K562 (cell line): Measurements from ENCODE around the gene MPI. TPM values are rescaled to one million over a fixed set of nuclear protein-coding genes. Genes with fewer than 3 reads are reported as not detected.

Experiments
- ATF1 ChIP-seq, 2 experiments: fragments of 450-650 bp in 1 of 2; IDR thresholded peaks; 2 replicates each; pipeline ENCODE4 v1.6.1; 2016; ENCODE audit warnings: missing compliant biosample characterization in 1 of 2, missing genetic modification characterization in 1 of 2
- CREB5 ChIP-seq: fragments of 250-450 bp; sonication (Bioruptor Pico); IDR thresholded peaks from 2 replicates; pipeline ENCODE4 v1.5.0; 2020; ENCODE audit warnings: mild to moderate bottlenecking
- CTCFL ChIP-seq: IDR thresholded peaks from 2 replicates; pipeline ENCODE4 v1.6.1; 2011; ENCODE audit warnings: borderline replicate concordance, low read depth, mild to moderate bottlenecking, moderate library complexity, low read length; ENCODE audit not compliant: insufficient read depth, poor library complexity, severe bottlenecking
- DLX4 ChIP-seq: fragments of 250-450 bp; sonication (Bioruptor Pico); IDR thresholded peaks from 2 replicates; pipeline ENCODE4 v1.6.1; 2021; ENCODE audit warnings: mild to moderate bottlenecking
- GATA2 ChIP-seq: sonication (generic); formaldehyde crosslinking; IDR thresholded peaks from 2 replicates; pipeline ENCODE4 v1.4.0; 2020; ENCODE audit warnings: mild to moderate bottlenecking, missing genetic modification reagents
- KLF13 ChIP-seq: fragments of 450-650 bp; IDR thresholded peaks from 2 replicates; pipeline ENCODE4 v1.6.1; 2016; ENCODE audit warnings: missing genetic modification characterization, low read depth, mild to moderate bottlenecking, missing compliant biosample characterization, moderate library complexity, borderline replicate concordance
- MYC ChIP-seq, 2 experiments: fragments of 250-450 bp in 1 of 2; sonication (Bioruptor Pico) in 1 of 2; IDR thresholded peaks; 2 replicates each; pipeline versions ENCODE4 v1.5.1 to v1.6.1; 2012 to 2021; ENCODE audit warnings: low read depth in 2 of 2, borderline replicate concordance in 1 of 2, improper control_type of control experiment in 1 of 2, low read length in 1 of 2, mild to moderate bottlenecking in 1 of 2, moderate library complexity in 1 of 2
- NR3C1 ChIP-seq: sonication (generic); formaldehyde crosslinking; IDR thresholded peaks from 2 replicates; pipeline ENCODE4 v1.8.1; 2022; ENCODE audit warnings: missing genetic modification reagents
- PHB ChIP-seq: fragments of 250-450 bp; sonication (Bioruptor Pico); IDR thresholded peaks from 2 replicates; pipeline ENCODE4 v1.5.0; 2021
- PYGO2 ChIP-seq: fragments of 450-650 bp; IDR thresholded peaks from 2 replicates; pipeline ENCODE4 v1.6.1; 2016; ENCODE audit warnings: mild to moderate bottlenecking, missing genetic modification characterization, moderate library complexity, missing compliant biosample characterization
- RFX7 ChIP-seq: fragments of 250-450 bp; sonication (Bioruptor Pico); IDR thresholded peaks from 2 replicates; pipeline ENCODE4 v1.5.1; 2021; ENCODE audit warnings: mild to moderate bottlenecking
- SP1 ChIP-seq: sonication (generic); formaldehyde crosslinking; IDR thresholded peaks from 2 replicates; pipeline ENCODE4 v1.8.1; 2022; ENCODE audit warnings: mild to moderate bottlenecking, missing genetic modification reagents
- TGIF2 ChIP-seq: sonication (generic); formaldehyde crosslinking; IDR thresholded peaks from 2 replicates; pipeline ENCODE4 v1.8.1; 2022; ENCODE audit warnings: mild to moderate bottlenecking, missing genetic modification reagents, moderate library complexity
- ZNF133 ChIP-seq: fragments of 250-450 bp; sonication (Bioruptor Pico); IDR thresholded peaks from 2 replicates; pipeline ENCODE4 v1.4.0; 2020; ENCODE audit warnings: mild to moderate bottlenecking
- ZNF217 ChIP-seq: sonication (generic); formaldehyde crosslinking; IDR thresholded peaks from 2 replicates; pipeline ENCODE4 v1.8.0; 2022; ENCODE audit warnings: mild to moderate bottlenecking, missing genetic modification reagents
- ZNF263 ChIP-seq: sonication (generic); formaldehyde crosslinking; IDR thresholded peaks from 2 replicates; pipeline ENCODE4 v1.8.0; 2022; ENCODE audit warnings: mild to moderate bottlenecking, missing genetic modification reagents, borderline replicate concordance
- ZNF354B ChIP-seq: fragments of 250-450 bp; sonication (Bioruptor Pico); IDR thresholded peaks from 2 replicates; pipeline ENCODE4 v1.4.0; 2020
- polyA plus RNA-seq, 8 experiments: library from polyadenylated mRNA; depleted of rRNA in 4 of 8; stranded (reverse) in 5 of 8; unstranded in 3 of 8; fragments of >200 nt; fragmentation: Nextera tagmentation in 2 of 8; fragmentation: Illumina TruSeq in 1 of 8; extraction: Ambion mirVana in 2 of 8; extraction: Trizol in 1 of 8; gene quantifications; 2 replicates each; pipeline versions ENCODE4 v1.2.1 to v1.2.3, GENCODE V29; 2011 to 2014; ENCODE audit warnings: inconsistent platforms in 1 of 8, missing spikeins in 1 of 8
- total RNA-seq, 7 experiments: library from RNA; depleted of rRNA in 6 of 7; stranded (reverse); fragments of >200 nt in 6 of 7; fragmentation: Illumina TruSeq in 2 of 7; extraction: Trizol in 2 of 7; gene quantifications; 2 replicates each; pipeline versions ENCODE4 v1.2.1 to v1.2.3, GENCODE V29; 2011 to 2021; ENCODE audit warnings: low replicate concordance in 1 of 7
- TF ChIP-seq, protein P1 (sequence below): fragments of 450-650 bp; IDR thresholded peaks from 2 replicates; pipeline ENCODE4 v1.6.1; 2016; ENCODE audit warnings: low read depth, mild to moderate bottlenecking, moderate library complexity
- TF ChIP-seq, protein P2 (sequence below): fragments of 250-450 bp; sonication (Bioruptor Pico); IDR thresholded peaks from 2 replicates; pipeline ENCODE4 v1.5.0; 2021
- TF ChIP-seq, protein P3 (sequence below): fragments of 450-650 bp; IDR thresholded peaks from 2 replicates; pipeline ENCODE4 v1.6.1; 2018; ENCODE audit warnings: mild to moderate bottlenecking, low read depth; ENCODE audit not compliant: partially characterized antibody

The MPI gene
- total and polyA plus RNA-seq, 9 of the 15 experiments (the other 6 are each of a cell fraction or from before 2014, with no cell fraction given), result 30.7 to 105 (median 40.5) TPM

GRCh38 chr15:74937590-74938371 is 47.9 kb downstream of the MPI start, which contains the start of gene COX5A (continued):
- TF ChIP-seq MYC (IDR thresholded peaks at IDR 0.05; ENCODE audit: low read depth, low read length) (peak; percentile 94), MYC (CRISPR knock-in tag; IDR thresholded peaks at IDR 0.05; ENCODE audit: borderline replicate concordance, low read depth) (peak; percentile 59; the same call in 1 of the 2 replicates), ZNF354B (CRISPR knock-in tag) (no peak), SP1 (peak; percentile 67; the same call in 1 of the 2 replicates), RFX7 (CRISPR knock-in tag) (no peak), TGIF2 (peak; percentile 95), ZNF217 (CRISPR knock-in tag) (no peak), DLX4 (no peak), GATA2 (CRISPR knock-in tag) (no peak), NR3C1 (peak; percentile 81; the same call in 1 of the 2 replicates), PYGO2 (tag) (no peak), CTCFL (no peak), CREB5 (CRISPR knock-in tag) (no peak), ZNF263 (CRISPR knock-in tag) (peak; percentile 67; the same call in 1 of the 2 replicates), ZNF133 (no peak), PHB (no peak), KLF13 (tag) (no peak), ATF1 (CRISPR knock-in tag; IDR thresholded peaks at IDR 0.05) (peak; percentile 84), ATF1 (tag; IDR thresholded peaks at IDR 0.05) (peak; percentile 95)
- TF ChIP-seq, protein P1, sequence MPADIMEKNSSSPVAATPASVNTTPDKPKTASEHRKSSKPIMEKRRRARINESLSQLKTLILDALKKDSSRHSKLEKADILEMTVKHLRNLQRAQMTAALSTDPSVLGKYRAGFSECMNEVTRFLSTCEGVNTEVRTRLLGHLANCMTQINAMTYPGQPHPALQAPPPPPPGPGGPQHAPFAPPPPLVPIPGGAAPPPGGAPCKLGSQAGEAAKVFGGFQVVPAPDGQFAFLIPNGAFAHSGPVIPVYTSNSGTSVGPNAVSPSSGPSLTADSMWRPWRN, result no peak
- TF ChIP-seq, protein P2, sequence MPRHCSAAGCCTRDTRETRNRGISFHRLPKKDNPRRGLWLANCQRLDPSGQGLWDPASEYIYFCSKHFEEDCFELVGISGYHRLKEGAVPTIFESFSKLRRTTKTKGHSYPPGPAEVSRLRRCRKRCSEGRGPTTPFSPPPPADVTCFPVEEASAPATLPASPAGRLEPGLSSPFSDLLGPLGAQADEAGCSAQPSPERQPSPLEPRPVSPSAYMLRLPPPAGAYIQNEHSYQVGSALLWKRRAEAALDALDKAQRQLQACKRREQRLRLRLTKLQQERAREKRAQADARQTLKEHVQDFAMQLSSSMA (CRISPR knock-in tag), result peak; percentile 21; the same call in 1 of the 2 replicates
- TF ChIP-seq, protein P3, sequence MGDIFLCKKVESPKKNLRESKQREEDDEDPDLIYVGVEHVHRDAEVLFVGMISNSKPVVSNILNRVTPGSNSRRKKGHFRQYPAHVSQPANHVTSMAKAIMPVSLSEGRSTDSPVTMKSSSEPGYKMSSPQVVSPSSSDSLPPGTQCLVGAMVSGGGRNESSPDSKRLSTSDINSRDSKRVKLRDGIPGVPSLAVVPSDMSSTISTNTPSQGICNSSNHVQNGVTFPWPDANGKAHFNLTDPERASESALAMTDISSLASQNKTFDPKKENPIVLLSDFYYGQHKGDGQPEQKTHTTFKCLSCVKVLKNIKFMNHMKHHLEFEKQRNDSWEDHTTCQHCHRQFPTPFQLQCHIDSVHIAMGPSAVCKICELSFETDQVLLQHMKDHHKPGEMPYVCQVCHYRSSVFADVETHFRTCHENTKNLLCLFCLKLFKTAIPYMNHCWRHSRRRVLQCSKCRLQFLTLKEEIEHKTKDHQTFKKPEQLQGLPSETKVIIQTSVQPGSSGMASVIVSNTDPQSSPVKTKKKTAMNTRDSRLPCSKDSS, result no peak
